GM06990 (cell line): ENCODE results near the gene WDFY4.

Experiments
- DNase-seq: peaks from one replicate; pipeline ENCODE4 v3.0.0-alpha.2; 2011; ENCODE audit not compliant: insufficient read length; ENCODE audit errors: extremely low read depth
- H3K27me3 ChIP-seq: replicated peaks from 2 replicates; pipeline ENCODE4 v1.6.0; 2011; ENCODE audit warnings: low read length; ENCODE audit not compliant: control insufficient read depth, insufficient read depth
- H3K36me3 ChIP-seq: 2 replicates; pipeline ENCODE4 v1.5.1; 2011; ENCODE audit warnings: low read length; ENCODE audit not compliant: control insufficient read depth, insufficient read depth
- H3K4me3 ChIP-seq: replicated peaks from 2 replicates; pipeline ENCODE4 v1.5.1; 2011; ENCODE audit warnings: low read depth, mild to moderate bottlenecking, control low read depth, low read length
- CTCF ChIP-seq: IDR thresholded peaks from 2 replicates; pipeline ENCODE4 v1.5.1; 2011; ENCODE audit warnings: low read length, control low read depth, mild to moderate bottlenecking, inconsistent platforms; ENCODE audit not compliant: insufficient read depth, poor library complexity, severe bottlenecking

Gene WDFY4

GRCh38 chr10:49007129-49007528, 322.5 kb downstream of the WDFY4 start:
- no peak for DNase-seq
- no peak for TF ChIP-seq CTCF
- H3K36me3 ChIP-seq, result no peaks in the 10 kb centered on the region
- H3K4me3 ChIP-seq, result no peak overlapping the region
- H3K27me3 ChIP-seq, result no peaks in the 10 kb centered on the region

GRCh38 chr10:49008091-49008490, 323.4 kb downstream of the WDFY4 start:
- H3K4me3 ChIP-seq, result no peak overlapping the region
- no peaks in the 10 kb centered on the region for H3K27me3 ChIP-seq
- H3K36me3 ChIP-seq, result no peaks in the 10 kb centered on the region
- TF ChIP-seq CTCF, result no peak
- DNase-seq, result no peak

GRCh38 chr10:49008505-49009198, 324.0 kb downstream of the WDFY4 start:
- Histone ChIP-seq H3K36me3 (no peaks in the 10 kb centered on the region), H3K4me3 (no peak overlapping the region), H3K27me3 (no peaks in the 10 kb centered on the region)
- no peak for TF ChIP-seq CTCF
- DNase-seq, result no peak

GRCh38 chr10:49009199-49009979, 324.7 kb downstream of the WDFY4 start:
- no peaks in the 10 kb centered on the region for H3K36me3 ChIP-seq

GRCh38 chr10:49010295-49010694, 325.6 kb downstream of the WDFY4 start:
- no peaks in the 10 kb centered on the region for H3K36me3 ChIP-seq
- no peak for DNase-seq

More at GRCh38 chr10:49009199-49009979, 324.7 kb downstream of the WDFY4 start:
- no peak for TF ChIP-seq CTCF
- Histone ChIP-seq H3K4me3 (no peak overlapping the region), H3K27me3 (no peaks in the 10 kb centered on the region)
- DNase-seq, result no peak

More at GRCh38 chr10:49010295-49010694, 325.6 kb downstream of the WDFY4 start:
- H3K4me3 ChIP-seq, result no peak overlapping the region
- TF ChIP-seq CTCF, result no peak
- no peaks in the 10 kb centered on the region for H3K27me3 ChIP-seq
